ENCODE measurements around the gene RANBP17.
"Not testable (repeated sequence)": the region's sequence is repeated elsewhere in the genome, so short reads cannot be mapped to it uniquely, and the experiment has no call there.

The RANBP17 gene

GRCh38 chr5:171143926-171144325 is 282.1 kb downstream of the RANBP17 start:
- DNase-seq (ENCODE audit: extremely low read depth in 1 of 2, low read depth in 1 of 2), result no peak

DNA sequence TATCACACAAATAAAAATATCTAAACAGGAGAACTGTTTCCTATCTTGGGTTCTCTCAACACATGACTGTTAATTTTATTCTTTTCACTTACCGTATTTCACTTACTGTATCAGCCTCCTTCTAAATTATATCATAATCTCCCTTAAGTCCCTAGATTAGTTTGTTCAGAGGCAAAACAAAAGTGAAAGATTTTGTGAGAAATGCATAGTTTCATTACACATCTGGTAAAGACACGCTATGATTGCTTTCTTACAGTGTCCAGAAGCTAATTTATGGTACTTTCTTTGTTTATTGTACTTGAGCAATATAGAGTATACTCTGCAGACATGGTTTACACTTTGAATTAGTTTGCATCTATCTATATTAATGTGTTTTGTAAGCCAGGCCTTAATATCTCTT is 287.5 kb downstream of the RANBP17 start:
- no peak for DNase-seq (ENCODE audit: extremely low read depth in 1 of 2, low read depth in 1 of 2)

DNA sequence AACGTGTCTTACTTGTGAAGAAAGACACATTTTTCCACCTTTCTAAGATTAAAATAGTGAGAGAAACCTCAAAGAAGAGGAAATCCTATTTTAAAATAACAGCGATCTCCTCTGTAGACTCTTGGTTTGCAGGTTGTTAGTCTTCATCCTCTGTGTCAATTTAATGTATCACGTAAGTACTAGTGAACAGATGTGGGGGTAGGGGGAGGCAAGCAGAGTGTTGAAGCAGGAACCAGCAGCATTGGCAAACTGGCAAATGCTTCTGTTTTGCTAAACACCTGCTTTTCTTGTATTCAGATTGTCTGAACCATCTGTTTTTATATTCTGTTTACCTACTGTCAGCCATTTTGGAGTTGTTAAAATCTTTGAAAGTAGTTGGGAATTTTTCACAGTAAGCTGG is 288.0 kb downstream of the RANBP17 start:
- no peak for DNase-seq (ENCODE audit: extremely low read depth in 1 of 2, low read depth in 1 of 2)

DNA sequence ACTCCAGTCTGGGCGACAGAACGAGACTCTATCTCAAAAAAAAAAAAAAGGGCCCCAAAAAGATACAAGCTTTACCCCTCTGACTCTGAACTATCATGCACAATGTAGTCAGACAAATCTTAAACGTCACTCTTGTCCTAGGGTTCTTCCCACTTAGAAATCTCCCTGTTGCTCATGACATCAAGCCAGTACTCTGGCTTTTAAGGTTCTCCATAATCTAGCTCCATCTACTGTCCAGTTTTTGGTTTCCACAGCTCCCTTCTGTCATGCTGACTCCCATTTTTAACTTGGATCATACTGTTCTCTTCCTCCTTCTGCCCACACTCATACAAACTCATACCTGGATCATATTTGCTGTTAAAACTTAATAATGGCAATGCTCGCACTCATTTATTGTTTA is 290.6 kb downstream of the RANBP17 start:
- no peak for DNase-seq (ENCODE audit: extremely low read depth in 1 of 2, low read depth in 1 of 2)

DNA sequence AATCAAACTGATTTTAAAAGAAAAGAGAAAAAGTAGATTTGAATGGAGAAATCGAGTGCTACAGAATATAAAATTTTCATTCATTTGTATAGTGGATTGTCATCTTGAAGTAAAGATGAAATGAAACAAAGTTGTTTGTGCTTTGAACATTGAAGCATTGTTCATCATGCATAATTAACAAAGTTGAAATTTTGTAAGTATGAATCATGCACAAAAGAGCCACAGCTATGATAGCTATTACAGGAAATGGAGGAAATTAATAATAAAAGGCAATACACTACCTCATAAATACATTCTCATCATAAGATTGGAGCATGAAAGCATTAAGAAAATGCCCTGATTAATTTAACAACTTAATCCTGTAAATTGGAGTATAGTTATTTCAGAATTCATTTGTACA is 293.8 kb downstream of the RANBP17 start:
- no peak for DNase-seq (ENCODE audit: extremely low read depth in 1 of 2, low read depth in 1 of 2)

DNA sequence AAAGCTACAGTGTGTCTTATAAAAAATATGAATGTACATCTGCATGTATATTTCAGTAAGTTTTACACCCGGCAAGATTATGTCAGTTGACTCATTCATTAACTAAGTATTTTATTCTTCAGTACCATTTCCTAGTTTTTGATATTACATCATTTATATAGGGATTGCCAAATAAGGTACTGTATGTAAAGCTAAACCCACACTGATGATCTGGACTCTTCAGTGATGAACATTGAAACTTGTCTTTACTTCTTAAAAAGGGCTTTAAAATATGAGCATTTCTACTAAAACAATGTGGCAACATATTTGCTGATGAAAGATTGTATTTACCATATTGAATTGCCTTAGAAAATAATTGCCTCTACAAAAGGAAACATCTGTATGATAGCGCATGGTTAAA is 295.5 kb downstream of the RANBP17 start:
- DNase-seq (ENCODE audit: extremely low read depth in 1 of 2, low read depth in 1 of 2), result no peak

DNA sequence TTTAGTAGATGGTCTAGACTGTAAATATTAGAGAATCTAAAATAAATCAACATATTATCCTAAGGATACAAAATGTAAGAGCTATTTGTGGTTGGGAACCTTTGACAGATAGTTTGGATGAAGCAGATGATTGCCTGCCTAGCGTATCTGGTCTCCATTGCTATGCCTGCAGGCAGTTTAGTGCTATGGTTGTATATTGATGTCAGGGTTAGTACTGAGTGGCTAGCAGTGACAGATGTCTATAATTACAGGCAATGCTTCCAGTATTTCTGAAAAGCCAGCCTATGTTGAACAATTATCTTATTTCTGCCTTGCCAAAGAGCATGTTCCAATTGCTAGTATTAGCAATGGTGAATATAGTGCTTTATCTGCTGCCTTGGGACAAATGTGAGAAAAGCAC is 296.0 kb downstream of the RANBP17 start:
- DNase-seq (ENCODE audit: extremely low read depth in 1 of 2, low read depth in 1 of 2), result no peak

DNA sequence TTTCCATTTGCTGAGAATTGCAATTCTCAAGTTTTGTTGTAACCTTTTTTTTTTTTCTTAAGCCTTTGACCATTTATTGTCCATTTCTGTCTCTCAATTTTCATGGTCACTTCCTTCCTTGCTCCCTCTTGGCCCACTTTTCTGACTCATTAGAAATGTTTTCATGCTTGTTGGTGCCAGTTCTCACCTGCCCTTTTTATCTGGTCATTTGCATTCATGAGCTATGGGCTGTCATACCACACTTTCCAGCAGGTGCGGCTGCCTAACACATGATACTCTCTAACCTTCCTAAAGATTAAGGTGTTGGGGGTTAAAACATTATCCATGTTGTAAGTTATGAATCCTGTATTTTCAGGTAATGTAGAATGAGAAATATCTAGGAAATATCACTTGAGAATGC is 296.8 kb downstream of the RANBP17 start:
- no peak for DNase-seq (ENCODE audit: extremely low read depth in 1 of 2, low read depth in 1 of 2)

GRCh38 chr5:171162165-171162564 is 300.3 kb downstream of the RANBP17 start:
- DNase-seq (ENCODE audit: extremely low read depth in 1 of 2, low read depth in 1 of 2), result no peak

- no peak for DNase-seq (ENCODE audit: extremely low read depth in 1 of 2, low read depth in 1 of 2)
Measured at GRCh38 chr5:171162596-171162995, 300.8 kb downstream of the RANBP17 start.

GRCh38 chr5:171166766-171167165 is 304.9 kb downstream of the RANBP17 start:
- DNase-seq (ENCODE audit: extremely low read depth in 1 of 2, low read depth in 1 of 2), result no peak

GRCh38 chr5:171168171-171168570 is 306.4 kb downstream of the RANBP17 start:
- no peak for DNase-seq (ENCODE audit: extremely low read depth in 1 of 2, low read depth in 1 of 2)

GRCh38 chr5:171174960-171175359 is 313.1 kb downstream of the RANBP17 start:
- DNase-seq (ENCODE audit: extremely low read depth in 1 of 2, low read depth in 1 of 2), result not testable (repeated sequence)

GRCh38 chr5:171175746-171176145 is 313.9 kb downstream of the RANBP17 start:
- DNase-seq (ENCODE audit: extremely low read depth in 1 of 2, low read depth in 1 of 2), result no peak

GRCh38 chr5:171178190-171178589 is 316.4 kb downstream of the RANBP17 start:
- DNase-seq (ENCODE audit: extremely low read depth in 1 of 2, low read depth in 1 of 2), result not testable (repeated sequence)

DNA sequence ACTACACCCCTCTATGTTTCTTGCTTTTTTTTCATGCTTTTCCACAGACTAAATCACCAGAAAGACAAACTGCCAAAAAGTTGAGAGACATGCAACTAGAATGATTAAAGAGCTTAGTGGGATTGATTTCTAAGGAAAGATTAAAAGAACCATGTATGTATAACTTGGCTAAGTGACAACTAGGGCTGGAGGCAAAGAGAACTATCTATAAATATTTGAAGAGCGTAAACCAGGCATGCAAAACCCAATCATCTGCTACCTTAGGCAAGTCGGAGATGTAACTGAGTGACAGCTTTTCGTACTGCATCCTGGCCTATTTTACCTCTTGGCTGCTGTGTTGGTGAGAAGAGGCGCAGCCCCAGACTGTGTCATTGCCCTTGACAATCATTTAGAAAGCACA is 326.2 kb downstream of the RANBP17 start:
- no peak for DNase-seq (ENCODE audit: extremely low read depth in 1 of 2, low read depth in 1 of 2)

- DNase-seq (ENCODE audit: extremely low read depth in 1 of 2, low read depth in 1 of 2), result no peak
Measured at GRCh38 chr5:171189442-171189841, 327.6 kb downstream of the RANBP17 start.

- DNase-seq (ENCODE audit: extremely low read depth in 1 of 2, low read depth in 1 of 2), result no peak
Measured at GRCh38 chr5:171192111-171192510, 330.3 kb downstream of the RANBP17 start.

- DNase-seq (ENCODE audit: extremely low read depth in 1 of 2, low read depth in 1 of 2), result no peak
Measured at GRCh38 chr5:171201310-171201709, 339.5 kb downstream of the RANBP17 start.

- no peak for DNase-seq (ENCODE audit: extremely low read depth in 1 of 2, low read depth in 1 of 2)
Measured at GRCh38 chr5:171205375-171205774, 343.6 kb downstream of the RANBP17 start.

GRCh38 chr5:171207256-171207847 is 345.5 kb downstream of the RANBP17 start:
- DNase-seq (ENCODE audit: extremely low read depth in 1 of 2, low read depth in 1 of 2), result no peak

DNA sequence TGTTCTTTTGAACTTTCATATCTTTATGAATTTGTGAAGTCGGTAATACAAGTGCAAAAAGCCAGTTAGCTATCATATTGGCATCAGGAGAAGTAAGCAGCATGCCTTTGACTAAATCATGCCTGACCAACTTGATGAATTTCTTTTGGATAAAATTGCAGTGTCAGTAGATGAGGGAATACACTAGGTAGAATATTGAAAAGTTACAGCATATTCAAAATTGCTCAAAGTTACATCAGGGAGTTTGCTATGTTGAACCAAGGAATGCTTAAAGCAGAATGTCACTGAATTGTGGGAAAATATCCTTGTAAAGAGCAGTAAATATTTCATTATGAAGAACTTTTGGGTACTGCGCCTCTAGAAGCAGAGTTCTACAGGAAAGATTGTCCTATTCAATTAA is 360.1 kb downstream of the RANBP17 start:
- DNase-seq (ENCODE audit: extremely low read depth in 1 of 2, low read depth in 1 of 2), result no peak

DNA sequence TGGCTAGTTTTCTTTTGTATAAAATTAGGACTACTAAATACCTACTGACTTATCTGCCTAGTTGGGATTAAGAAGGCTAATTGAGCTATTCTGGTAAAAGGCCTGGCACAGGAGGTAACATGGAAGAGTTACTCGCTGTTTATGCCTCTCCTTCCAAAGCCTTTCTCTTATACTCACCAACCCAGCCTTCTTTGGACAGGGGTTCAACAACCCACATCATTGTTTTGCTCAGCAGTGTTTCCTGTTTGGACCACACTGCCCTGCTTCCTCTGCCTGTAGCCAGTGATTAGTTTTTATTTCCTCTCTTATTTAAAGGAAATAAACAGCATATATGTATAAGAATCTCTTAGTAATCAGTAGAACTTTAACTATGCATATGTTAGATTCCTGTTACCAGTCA is 362.1 kb downstream of the RANBP17 start:
- DNase-seq (ENCODE audit: extremely low read depth in 1 of 2, low read depth in 1 of 2), result no peak

All from stimulated activated CD8-positive, alpha-beta memory T cell treated with anti-CD3 and anti-CD28 coated beads, Interleukin-7, amount 100 ng/mL, for 48 hours (primary cell).